Suprapubic skin (tissue), 4 donors: ENCODE measurements around the gene COPS9. TPM values are rescaled to one million over a fixed set of nuclear protein-coding genes. Genes with fewer than 3 reads are reported as not detected.

Experiments
- DNase-seq, 2 donors: peaks; one replicate each; pipeline ENCODE4 v3.0.0-alpha.2; 2019; ENCODE audit warnings: low spot score in 2 of 2
- H3K27ac ChIP-seq: fragments of 200-600 bp; sonication (generic); one replicate; pipeline ENCODE4 v1.5.1; 2019
- H3K27me3 ChIP-seq: fragments of 200-600 bp; sonication (generic); one replicate; pipeline ENCODE4 v1.5.1; 2019
- H3K36me3 ChIP-seq: fragments of 200-600 bp; sonication (generic); one replicate; pipeline ENCODE4 v1.5.1; 2019
- H3K4me1 ChIP-seq: fragments of 200-600 bp; sonication (generic); one replicate; pipeline ENCODE4 v1.5.1; 2019
- H3K4me3 ChIP-seq: fragments of 200-600 bp; sonication (generic); one replicate; pipeline ENCODE4 v1.5.1; 2019; ENCODE audit warnings: mild to moderate bottlenecking
- H3K9me3 ChIP-seq: fragments of 200-600 bp; sonication (generic); one replicate; pipeline ENCODE4 v1.5.1; 2019
- EP300 ChIP-seq: sonication (generic); formaldehyde crosslinking; IDR thresholded peaks from one replicate; pipeline ENCODE4 v1.6.1; 2017; ENCODE audit warnings: antibody characterized with exemption
- POLR2A ChIP-seq, 2 donors: fragments of 450-650 bp; IDR thresholded peaks; one replicate each; pipeline ENCODE4 v1.6.1; 2017; ENCODE audit warnings: antibody characterized with exemption in 2 of 2, mild to moderate bottlenecking in 2 of 2, moderate library complexity in 2 of 2
- POLR2AphosphoS5 ChIP-seq, 3 donors: sonication (generic); formaldehyde crosslinking; IDR thresholded peaks; one replicate each; pipeline ENCODE4 v1.6.1; 2017; ENCODE audit warnings: antibody characterized with exemption in 3 of 3
- WGBS: methylation state at CpG from one replicate; pipeline ENCODE4 v1.1.5; 2018; 5-methylcytosine and 5-hydroxymethylcytosine counted together
- total RNA-seq, 4 donors: library from RNA; depleted of rRNA; stranded (reverse); fragments of >200 nt; gene quantifications; one replicate each; pipeline ENCODE4 v1.1.0, GENCODE V29; 2016
- TF ChIP-seq, protein P1 (sequence below), 2 donors: fragments of 200-600 bp in 1 of 2; fragments of 450-650 bp in 1 of 2; sonication (generic) in 1 of 2; IDR thresholded peaks; one replicate each; pipeline ENCODE4 v1.5.1; 2016 to 2019; ENCODE audit warnings: antibody characterized with exemption in 2 of 2, mild to moderate bottlenecking in 1 of 2, moderate library complexity in 1 of 2

The COPS9 gene
- total RNA-seq, 4 donors from 2014 or later: 30.6 to 178 (median 143) TPM

DNA sequence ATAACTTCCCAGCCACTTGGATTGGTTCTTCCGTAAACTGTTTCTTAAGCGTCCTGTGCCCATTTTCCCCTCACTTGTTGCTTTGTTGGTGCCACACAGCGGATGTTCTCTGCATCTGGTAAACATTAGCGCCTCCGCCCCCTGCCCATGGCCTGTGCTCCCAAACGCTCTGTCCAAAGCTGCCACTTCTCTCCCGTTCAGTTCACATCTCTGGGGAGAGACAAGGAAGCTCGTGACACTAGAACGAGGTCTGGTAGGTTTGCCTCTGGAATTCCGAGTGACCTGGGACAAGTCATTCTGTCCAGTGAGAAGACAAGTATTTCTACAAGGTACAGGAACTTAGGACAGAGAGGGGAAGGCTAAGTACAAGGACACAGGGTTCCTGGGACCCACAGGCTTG is 9.4 kb downstream of the COPS9 start:
- no peak overlapping the region for H3K4me3 ChIP-seq
- no peaks in the 10 kb centered on the region for H3K9me3 ChIP-seq
- 87% methylated on average over 10 of the region's 10 CpGs for WGBS
- peaks cover 45% of the 10 kb centered on the region for H3K36me3 ChIP-seq
- peak in 1 of 2 donors; percentile 38 for DNase-seq
- H3K27ac ChIP-seq: no peak overlapping the region
- no peak for TF ChIP-seq POLR2A (IDR thresholded peaks at IDR 0.05)
- H3K27me3 ChIP-seq: no peaks in the 10 kb centered on the region
- peaks cover 7% of the 10 kb centered on the region for H3K4me1 ChIP-seq

DNA sequence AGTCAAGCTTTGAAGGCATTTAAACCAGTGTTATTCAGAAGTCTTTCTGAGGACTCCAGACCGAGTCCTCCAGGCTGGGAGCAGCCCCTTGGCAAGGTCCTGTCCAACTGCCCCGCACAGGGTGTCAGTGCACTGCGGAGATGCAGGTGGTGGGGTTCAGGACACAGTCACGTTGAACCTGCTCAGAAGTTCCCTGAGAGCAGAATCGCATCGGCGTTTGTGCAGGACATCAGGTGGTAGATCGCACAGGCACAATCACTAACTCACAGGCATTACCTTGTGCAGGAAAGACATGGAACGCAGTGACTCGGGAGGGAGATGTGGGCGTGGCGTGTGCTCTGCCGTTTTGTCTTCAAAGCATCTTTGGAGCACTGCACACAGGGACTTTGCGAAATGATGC is 10.4 kb downstream of the COPS9 start:
- H3K9me3 ChIP-seq: no peaks in the 10 kb centered on the region
- no peak overlapping the region for H3K27ac ChIP-seq
- peaks cover 35% of the 10 kb centered on the region for H3K36me3 ChIP-seq
- WGBS: 91% methylated on average over 14 of the region's 14 CpGs
- DNase-seq: peak in 1 of 2 donors; percentile 63
- H3K27me3 ChIP-seq: no peaks in the 10 kb centered on the region
- H3K4me1 ChIP-seq: peaks cover 7% of the 10 kb centered on the region
- TF ChIP-seq EP300 (no peak), POLR2AphosphoS5 (IDR thresholded peaks at IDR 0.05) (no peak), POLR2A (IDR thresholded peaks at IDR 0.05) (no peak)
- TF ChIP-seq, protein P1, sequence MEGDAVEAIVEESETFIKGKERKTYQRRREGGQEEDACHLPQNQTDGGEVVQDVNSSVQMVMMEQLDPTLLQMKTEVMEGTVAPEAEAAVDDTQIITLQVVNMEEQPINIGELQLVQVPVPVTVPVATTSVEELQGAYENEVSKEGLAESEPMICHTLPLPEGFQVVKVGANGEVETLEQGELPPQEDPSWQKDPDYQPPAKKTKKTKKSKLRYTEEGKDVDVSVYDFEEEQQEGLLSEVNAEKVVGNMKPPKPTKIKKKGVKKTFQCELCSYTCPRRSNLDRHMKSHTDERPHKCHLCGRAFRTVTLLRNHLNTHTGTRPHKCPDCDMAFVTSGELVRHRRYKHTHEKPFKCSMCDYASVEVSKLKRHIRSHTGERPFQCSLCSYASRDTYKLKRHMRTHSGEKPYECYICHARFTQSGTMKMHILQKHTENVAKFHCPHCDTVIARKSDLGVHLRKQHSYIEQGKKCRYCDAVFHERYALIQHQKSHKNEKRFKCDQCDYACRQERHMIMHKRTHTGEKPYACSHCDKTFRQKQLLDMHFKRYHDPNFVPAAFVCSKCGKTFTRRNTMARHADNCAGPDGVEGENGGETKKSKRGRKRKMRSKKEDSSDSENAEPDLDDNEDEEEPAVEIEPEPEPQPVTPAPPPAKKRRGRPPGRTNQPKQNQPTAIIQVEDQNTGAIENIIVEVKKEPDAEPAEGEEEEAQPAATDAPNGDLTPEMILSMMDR (IDR thresholded peaks at IDR 0.05): no peak
- no peak overlapping the region for H3K4me3 ChIP-seq

DNA sequence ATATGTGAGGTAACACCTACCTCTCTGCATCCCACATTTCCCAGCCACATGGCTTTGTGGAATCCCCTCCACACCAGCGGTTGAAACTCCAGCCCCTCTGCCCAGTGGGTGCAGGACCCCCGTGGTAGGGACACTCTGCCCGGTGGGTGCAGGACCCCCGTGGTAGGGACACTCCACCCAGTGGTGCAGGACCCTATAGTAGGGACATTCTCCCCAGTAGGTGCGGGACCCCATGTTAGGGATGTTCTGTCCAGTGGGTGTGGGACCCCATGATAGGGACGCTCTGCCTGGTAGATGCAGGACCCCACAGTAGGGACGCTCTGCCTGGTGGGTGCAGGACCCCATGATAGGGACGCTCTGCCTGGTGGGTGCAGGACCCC is 11.5 kb downstream of the COPS9 start:
- H3K27ac ChIP-seq: no peak overlapping the region
- peaks cover 7% of the 10 kb centered on the region for H3K4me1 ChIP-seq
- peak in 1 of 2 donors; percentile 67 for DNase-seq
- H3K4me3 ChIP-seq: no peak overlapping the region
- no peaks in the 10 kb centered on the region for H3K27me3 ChIP-seq
- H3K9me3 ChIP-seq: no peaks in the 10 kb centered on the region
- H3K36me3 ChIP-seq: peaks cover 24% of the 10 kb centered on the region
- WGBS: 100% methylated on average over 1 of the region's 8 CpGs
- TF ChIP-seq POLR2AphosphoS5 (IDR thresholded peaks at IDR 0.05): no peak
- no peak for TF ChIP-seq POLR2A (IDR thresholded peaks at IDR 0.05)
- TF ChIP-seq EP300: no peak
- TF ChIP-seq, protein P1 (IDR thresholded peaks at IDR 0.05): no peak

DNA sequence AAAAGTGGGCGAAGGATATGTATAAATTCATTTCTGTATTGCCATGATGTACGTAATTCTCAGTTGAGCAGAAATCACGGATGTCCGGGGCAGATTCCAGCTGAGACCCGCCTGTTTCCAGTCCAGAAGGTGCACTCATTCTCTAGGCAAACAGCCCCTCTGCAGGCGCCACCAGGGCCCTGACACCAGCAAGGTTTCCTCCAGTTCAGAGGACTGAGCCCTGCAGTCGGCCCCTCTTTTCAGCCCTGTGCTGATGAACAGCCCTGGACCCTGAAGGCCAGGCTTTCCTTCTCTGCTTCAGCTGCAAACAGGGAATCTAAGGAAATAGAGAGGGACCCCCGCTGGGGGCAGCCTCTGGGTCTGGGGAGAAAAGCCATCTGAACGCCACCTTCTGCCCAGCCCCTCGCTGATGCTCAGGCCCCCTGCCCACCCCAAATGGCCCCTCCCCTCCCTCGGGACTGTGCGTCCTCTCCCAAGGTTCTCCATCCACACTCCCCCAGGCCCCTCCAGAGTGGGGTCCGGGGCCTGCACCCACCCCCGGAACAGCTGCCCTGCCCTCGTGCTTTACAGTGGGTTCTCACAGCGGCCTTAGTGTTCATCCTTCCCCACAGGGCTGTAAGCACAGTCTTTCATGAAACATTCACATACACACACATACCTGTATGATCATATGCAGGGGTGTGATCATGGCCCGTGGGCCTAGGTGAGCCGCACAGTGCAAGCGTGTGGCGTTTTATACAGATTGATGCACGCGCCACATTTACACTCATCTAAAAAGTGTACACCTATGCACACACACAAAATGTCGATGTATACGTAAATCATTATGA is 12.1 kb downstream of the COPS9 start:
- peaks cover 7% of the 10 kb centered on the region for H3K4me1 ChIP-seq
- peaks cover 20% of the 10 kb centered on the region for H3K36me3 ChIP-seq
- H3K27me3 ChIP-seq: no peaks in the 10 kb centered on the region
- TF ChIP-seq POLR2AphosphoS5 (IDR thresholded peaks at IDR 0.05) (no peak), POLR2A (IDR thresholded peaks at IDR 0.05) (no peak), EP300 (no peak)
- TF ChIP-seq, protein P1 (IDR thresholded peaks at IDR 0.05): no peak
- WGBS: 80% methylated on average over 22 of the region's 24 CpGs
- peak in 1 of 2 donors; percentile 54 for DNase-seq
- H3K9me3 ChIP-seq: no peaks in the 10 kb centered on the region
- H3K4me3 ChIP-seq: no peak overlapping the region
- H3K27ac ChIP-seq: no peak overlapping the region

DNA sequence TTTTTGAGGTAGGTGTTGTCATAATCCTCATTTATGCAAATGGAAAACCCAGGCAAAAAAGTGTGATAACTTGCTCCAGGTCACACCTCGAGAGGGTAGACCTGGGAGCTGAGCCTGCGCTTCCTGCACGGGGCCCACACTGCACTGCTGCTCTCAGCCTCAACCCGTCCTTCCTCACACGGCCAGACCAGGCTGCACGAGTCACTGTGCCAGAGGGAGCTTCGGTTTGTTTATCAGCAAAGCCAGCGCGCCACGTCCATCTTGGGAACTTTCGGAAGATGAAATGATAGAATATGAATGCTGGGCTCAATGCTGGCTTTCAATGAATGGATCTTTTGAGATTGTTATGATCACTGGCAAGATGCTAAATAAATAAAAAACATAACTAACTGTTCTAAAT is 14.4 kb downstream of the COPS9 start:
- no peak for TF ChIP-seq EP300
- H3K27me3 ChIP-seq: no peaks in the 10 kb centered on the region
- H3K4me3 ChIP-seq: no peak overlapping the region
- 40% methylated on average over 10 of the region's 11 CpGs for WGBS
- no peaks in the 10 kb centered on the region for H3K4me1 ChIP-seq
- H3K27ac ChIP-seq: no peak overlapping the region
- peak in 1 of 2 donors; percentile 32 for DNase-seq
- H3K36me3 ChIP-seq: peaks cover 4% of the 10 kb centered on the region
- H3K9me3 ChIP-seq: no peaks in the 10 kb centered on the region

DNA sequence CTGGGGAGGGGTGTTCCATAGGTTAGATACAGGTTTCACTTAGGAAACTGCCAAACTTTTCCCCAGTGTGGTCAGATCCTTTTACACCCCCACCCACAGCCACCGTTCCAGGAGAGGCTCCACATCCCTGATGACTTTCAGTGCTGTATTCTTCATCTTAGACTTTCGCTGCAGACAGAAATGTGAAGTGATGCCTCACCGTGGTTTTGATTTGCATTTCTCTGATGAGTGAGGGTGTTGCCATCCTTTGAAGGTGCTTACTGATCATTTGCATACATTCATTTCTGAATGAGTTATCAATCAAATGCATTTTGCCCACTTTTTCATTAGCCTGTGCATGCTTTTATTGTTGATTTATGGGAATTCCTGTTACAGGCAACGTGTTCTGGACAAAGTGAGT is 14.9 kb downstream of the COPS9 start:
- Histone ChIP-seq H3K4me3 (no peak overlapping the region), H3K36me3 (no peaks in the 10 kb centered on the region), H3K27me3 (no peaks in the 10 kb centered on the region), H3K4me1 (no peaks in the 10 kb centered on the region), H3K9me3 (no peaks in the 10 kb centered on the region), H3K27ac (no peak overlapping the region)
- DNase-seq: no peak
- TF ChIP-seq, protein P1 (IDR thresholded peaks at IDR 0.05): no peak
- no peak for TF ChIP-seq POLR2AphosphoS5 (IDR thresholded peaks at IDR 0.05)
- TF ChIP-seq POLR2A (IDR thresholded peaks at IDR 0.05): no peak
- no peak for TF ChIP-seq EP300
- 46% methylated on average over 4 of the region's 4 CpGs for WGBS
